GM12874 (cell line): ENCODE measurements around the gene GARIN3.

Experiments used
- CTCF ChIP-seq: IDR thresholded peaks from 2 replicates; pipeline ENCODE4 v1.5.1; 2011; ENCODE audit warnings: low read depth, mild to moderate bottlenecking, control low read depth, low read length, moderate library complexity; ENCODE audit not compliant: insufficient read depth

GARIN3 gene

GRCh38 chr5:157157293-157157891 lies 8.7 kb downstream of the GARIN3 start:
- no peak for TF ChIP-seq CTCF

GRCh38 chr5:157155297-157155696 lies 10.8 kb downstream of the GARIN3 start:
- no peak for TF ChIP-seq CTCF

GRCh38 chr5:157150995-157151394 lies 15.1 kb downstream of the GARIN3 start:
- TF ChIP-seq CTCF = no peak

GRCh38 chr5:157148734-157149615 lies 17.1 kb downstream of the GARIN3 start:
- TF ChIP-seq CTCF = peak; percentile 71

GRCh38 chr5:157143127-157143971 lies 22.7 kb downstream of the GARIN3 start:
- no peak for TF ChIP-seq CTCF

GRCh38 chr5:157142317-157143126 lies 23.5 kb downstream of the GARIN3 start, which contains the start of gene MED7:
Gene MED7 (minus strand): TSS chr5:157142865. CDS start chr5:157139431, 3,434 bp downstream.
- no peak for TF ChIP-seq CTCF
